Parathyroid adenoma (tissue), 2 donors: ENCODE measurements around the gene ENTPD6.

ENCODE experiments used
- H2AFZ ChIP-seq: fragments of 300-600 bp; sonication (generic); one replicate; pipeline ENCODE4 v1.7.0; 2017; ENCODE audit warnings: antibody characterized with exemption, mild to moderate bottlenecking
- H3K27ac ChIP-seq: fragments of 300-600 bp; sonication (generic); one replicate; pipeline ENCODE4 v1.7.0; 2017
- H3K27me3 ChIP-seq: fragments of 300-600 bp; sonication (generic); one replicate; pipeline ENCODE4 v1.7.0; 2017; ENCODE audit warnings: low read length; ENCODE audit not compliant: control insufficient read depth, insufficient read depth
- H3K36me3 ChIP-seq: fragments of 300-600 bp; sonication (generic); one replicate; pipeline ENCODE4 v1.7.0; 2017; ENCODE audit warnings: low read length; ENCODE audit not compliant: control insufficient read depth, insufficient read depth
- H3K4me1 ChIP-seq: fragments of 300-600 bp; sonication (generic); one replicate; pipeline ENCODE4 v1.7.0; 2017; ENCODE audit warnings: control low read depth
- H3K4me2 ChIP-seq: fragments of 300-600 bp; sonication (generic); one replicate; pipeline ENCODE4 v1.7.0; 2017; ENCODE audit warnings: low read length
- H3K4me3 ChIP-seq: fragments of 300-600 bp; sonication (generic); one replicate; pipeline ENCODE4 v1.7.0; 2017; ENCODE audit warnings: low read depth, low read length
- H3K79me2 ChIP-seq: fragments of 300-600 bp; sonication (generic); one replicate; pipeline ENCODE4 v1.7.0; 2017; ENCODE audit warnings: control low read depth
- H3K9ac ChIP-seq: fragments of 300-600 bp; sonication (generic); one replicate; pipeline ENCODE4 v1.7.0; 2017; ENCODE audit warnings: mild to moderate bottlenecking
- H3K9me3 ChIP-seq: fragments of 300-600 bp; sonication (generic); one replicate; pipeline ENCODE4 v1.7.0; 2017; ENCODE audit warnings: low read length; ENCODE audit not compliant: control insufficient read depth
- CTCF ChIP-seq: fragments of 300-600 bp; sonication (generic); IDR thresholded peaks from one replicate; pipeline ENCODE4 v1.7.0; 2017; ENCODE audit warnings: antibody characterized with exemption, mild to moderate bottlenecking
- donor health status: primary hyperparathyroidism.

ENTPD6 gene

DNA sequence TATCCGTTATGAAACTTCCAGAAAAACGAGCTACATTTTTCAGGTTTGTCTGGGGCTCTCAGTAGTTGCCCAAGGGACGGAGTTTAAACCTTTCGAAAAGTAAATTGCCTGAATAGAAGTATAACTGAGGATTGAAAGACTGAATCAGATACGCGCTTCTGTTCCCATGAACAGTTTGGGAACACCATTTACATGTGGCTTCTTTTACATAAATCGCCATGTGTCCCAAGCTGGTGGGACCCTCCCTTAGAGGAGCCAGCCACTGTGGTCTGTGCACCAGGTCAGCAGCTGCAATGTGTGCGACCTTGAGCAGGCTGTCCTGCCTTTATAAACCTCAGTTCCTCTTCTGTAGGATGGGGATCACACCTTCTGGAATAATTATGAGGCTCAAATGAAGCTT, 11.0 kb downstream of the ENTPD6 start:
- Histone ChIP-seq H3K9me3 (no peaks in the 10 kb centered on the region), H3K9ac (no peak overlapping the region), H3K4me3 (no peak overlapping the region), H3K36me3 (no peaks in the 10 kb centered on the region), H3K4me2 (no peak overlapping the region), H3K79me2 (peaks cover 12% of the 10 kb centered on the region), H2AFZ (no peak overlapping the region), H3K4me1 (no peaks in the 10 kb centered on the region), H3K27ac (no peak overlapping the region), H3K27me3 (no peaks in the 10 kb centered on the region)
- no peak for TF ChIP-seq CTCF

DNA sequence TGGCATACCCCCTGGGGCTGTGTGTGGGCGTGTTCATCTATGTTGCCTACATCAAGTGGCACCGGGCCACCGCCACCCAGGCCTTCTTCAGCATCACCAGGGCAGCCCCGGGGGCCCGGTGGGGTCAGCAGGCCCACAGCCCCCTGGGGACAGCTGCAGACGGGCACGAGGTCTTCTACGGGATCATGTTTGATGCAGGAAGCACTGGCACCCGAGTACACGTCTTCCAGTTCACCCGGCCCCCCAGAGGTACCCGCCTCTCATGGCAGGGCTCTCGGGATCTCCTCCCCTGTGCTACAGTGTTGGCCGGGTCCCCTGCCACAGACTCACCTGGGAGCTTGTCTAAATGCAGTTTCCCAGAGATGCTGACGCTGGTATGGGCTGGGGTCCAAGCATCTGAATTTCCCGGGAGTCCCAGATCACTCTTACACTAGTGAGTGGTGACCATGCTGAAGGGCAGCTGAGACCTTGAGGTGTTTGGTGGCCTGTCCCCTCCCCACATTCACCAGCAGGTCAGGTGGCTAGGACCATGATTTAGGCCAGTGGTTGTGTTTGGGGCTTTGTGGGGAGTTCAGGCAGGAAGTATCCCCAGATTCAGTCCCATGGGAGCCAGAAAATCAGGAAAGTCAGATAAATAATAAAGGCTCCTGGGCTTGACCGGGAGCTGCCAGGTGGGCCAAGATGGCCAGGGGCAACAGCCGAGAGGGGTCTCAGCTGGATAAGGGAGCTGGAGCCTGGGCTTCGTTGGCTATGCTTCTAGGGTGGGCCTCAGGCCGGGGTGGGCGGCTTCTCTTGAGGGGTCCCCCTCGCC, 11.8 kb downstream of the ENTPD6 start:
- Histone ChIP-seq H3K4me3 (no peak overlapping the region), H3K27me3 (no peaks in the 10 kb centered on the region), H2AFZ (no peak overlapping the region), H3K27ac (no peak overlapping the region), H3K4me2 (no peak overlapping the region), H3K79me2 (peaks cover 6% of the 10 kb centered on the region), H3K9me3 (no peaks in the 10 kb centered on the region), H3K9ac (no peak overlapping the region), H3K36me3 (no peaks in the 10 kb centered on the region), H3K4me1 (no peaks in the 10 kb centered on the region)
- TF ChIP-seq CTCF, result no peak

- no peaks in the 10 kb centered on the region for H3K4me1 ChIP-seq
- no peak overlapping the region for H3K4me3 ChIP-seq
- H3K27ac ChIP-seq, result no peak overlapping the region
- H3K79me2 ChIP-seq, result peaks cover 6% of the 10 kb centered on the region
- H2AFZ ChIP-seq, result no peak overlapping the region
- no peak overlapping the region for H3K9ac ChIP-seq
- no peak overlapping the region for H3K4me2 ChIP-seq
- no peaks in the 10 kb centered on the region for H3K36me3 ChIP-seq
- no peaks in the 10 kb centered on the region for H3K9me3 ChIP-seq
- no peak for TF ChIP-seq CTCF
- no peaks in the 10 kb centered on the region for H3K27me3 ChIP-seq
Observed at GRCh38 chr20:25207960-25208534, 12.5 kb downstream of the ENTPD6 start.

DNA sequence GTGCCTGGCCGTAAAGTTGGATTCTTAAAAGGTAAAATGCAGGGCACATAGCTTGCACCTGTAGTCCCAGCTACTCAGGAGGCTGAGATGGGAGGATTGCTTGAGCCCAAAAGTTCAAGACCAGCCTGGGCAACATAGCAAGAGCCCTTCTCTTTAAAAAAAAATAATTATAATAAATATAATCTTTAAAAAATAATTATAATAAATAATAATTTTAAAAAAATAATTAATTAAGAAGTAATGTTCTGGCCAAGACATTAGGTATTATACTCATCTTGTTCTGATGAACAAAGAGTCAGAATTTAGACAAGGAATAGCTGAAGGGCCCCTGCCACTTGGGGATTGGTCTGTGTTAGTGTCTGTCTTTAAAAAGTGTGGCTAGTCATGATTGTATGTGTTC, 13.9 kb downstream of the ENTPD6 start:
- Histone ChIP-seq H3K27me3 (no peaks in the 10 kb centered on the region), H3K4me2 (no peak overlapping the region), H3K9me3 (no peaks in the 10 kb centered on the region), H3K4me1 (no peaks in the 10 kb centered on the region), H3K79me2 (peaks cover 4% of the 10 kb centered on the region), H3K36me3 (no peaks in the 10 kb centered on the region), H3K9ac (no peak overlapping the region), H3K27ac (no peak overlapping the region), H2AFZ (no peak overlapping the region), H3K4me3 (no peak overlapping the region)
- TF ChIP-seq CTCF, result no peak

- Histone ChIP-seq H3K4me2 (no peak overlapping the region), H3K9me3 (no peaks in the 10 kb centered on the region), H3K36me3 (no peaks in the 10 kb centered on the region), H3K4me3 (no peak overlapping the region), H2AFZ (no peak overlapping the region), H3K27ac (no peak overlapping the region), H3K27me3 (no peaks in the 10 kb centered on the region), H3K79me2 (peaks cover 2% of the 10 kb centered on the region), H3K9ac (no peak overlapping the region), H3K4me1 (no peaks in the 10 kb centered on the region)
- no peak for TF ChIP-seq CTCF
Observed at GRCh38 chr20:25209911-25210310, 14.4 kb downstream of the ENTPD6 start.
